GM12878 (cell line): ENCODE data around the gene DPP6. TPM values are rescaled to one million over a fixed set of nuclear protein-coding genes. Genes with fewer than 3 reads are reported as not detected.

ENCODE experiments used
- ATAC-seq: fragments of 200-7000 bp; cut with Tn5 transposase; 3 replicates; pipeline ENCODE4 v1.9.1; 2020; ENCODE audit warnings: mild to moderate bottlenecking, moderate library complexity
- BruUV-seq: library from RNA; stranded (reverse); fragments of 400-500 nt; replicated peaks from 2 replicates; lab custom pipeline; 2021; lab: Mats Ljungman, UMichigan
- CTCF ChIA-PET: fragments of 300-600 bp; sonication (Branson Sonifier 250); formaldehyde crosslinking; extraction: SDS; loops from one replicate; lab custom pipeline; 2021; ENCODE audit warnings: inconsistent platforms; lab: Yijun Ruan, JAX
- POLR2A ChIA-PET: fragments of 350-600 bp; formaldehyde crosslinking; extraction: SDS; loops from one replicate; lab custom pipeline; 2021; ENCODE audit warnings: inconsistent platforms; lab: Charles Lee
- RAD21 ChIA-PET: fragments of 300-600 bp; sonication (Branson Sonifier 250); formaldehyde crosslinking; loops from one replicate; lab custom pipeline; 2023; ENCODE audit warnings: antibody characterized with exemption; ENCODE audit not compliant: unreplicated experiment; lab: Charles Lee
- SMC1A ChIA-PET: fragments of 300-600 bp; sonication (Branson Sonifier 250); formaldehyde crosslinking; loops from one replicate; lab custom pipeline; 2023; ENCODE audit not compliant: unreplicated experiment, uncharacterized antibody; lab: Charles Lee
- DNase-seq: peaks from one replicate; pipeline ENCODE4 v3.0.0-alpha.2; 2011; ENCODE audit warnings: low read depth, low spot score
- FAIRE-seq: peaks from 3 replicates; lab custom pipeline; 2011; peaks lifted over from hg19 to GRCh38; lab: Jason Lieb, UNC
- H2AFZ ChIP-seq: 2 replicates; pipeline ENCODE4 v1.6.0; 2011; ENCODE audit warnings: low read depth, low read length, control low read depth; ENCODE audit not compliant: control insufficient read depth
- H3K27ac ChIP-seq: 2 replicates; pipeline ENCODE4 v1.5.1; 2011; ENCODE audit warnings: control low read depth; ENCODE audit not compliant: control insufficient read depth, insufficient read depth
- H3K27me3 ChIP-seq, 2 experiments: replicated peaks in 1 of 2; 2 replicates each; pipeline versions ENCODE4 v1.6.0 to v1.6.1; 2011; ENCODE audit warnings: low read length in 1 of 2; ENCODE audit not compliant: control insufficient read depth in 2 of 2, insufficient read depth in 2 of 2
- H3K36me3 ChIP-seq, 2 experiments: 2 replicates each; pipeline ENCODE4 v1.5.1; 2011; ENCODE audit warnings: low read length in 1 of 2; ENCODE audit not compliant: control insufficient read depth in 2 of 2, insufficient read depth in 2 of 2
- H3K4me1 ChIP-seq: 2 replicates; pipeline ENCODE4 v1.6.1; 2011; ENCODE audit warnings: mild to moderate bottlenecking, low read length, moderate library complexity, mixed read lengths; ENCODE audit not compliant: control insufficient read depth, insufficient read depth
- H3K4me2 ChIP-seq: 2 replicates; pipeline ENCODE4 v1.6.0; 2011; ENCODE audit warnings: control low read depth; ENCODE audit not compliant: control insufficient read depth, insufficient read depth
- H3K4me3 ChIP-seq: fragments of 200-600 bp; sonication (generic); 2 replicates; pipeline ENCODE4 v1.5.1; 2016
- H3K79me2 ChIP-seq: 2 replicates; pipeline ENCODE4 v1.6.0; 2011; ENCODE audit warnings: low read length; ENCODE audit not compliant: control insufficient read depth, insufficient read depth
- H3K9ac ChIP-seq: 2 replicates; pipeline ENCODE4 v1.8.0; 2011; ENCODE audit warnings: low read length, control low read depth, mixed read lengths; ENCODE audit not compliant: control insufficient read depth, insufficient read depth
- H3K9me3 ChIP-seq: replicated peaks from 3 replicates; pipeline ENCODE4 v1.5.1; 2011; ENCODE audit warnings: mild to moderate bottlenecking, low read length; ENCODE audit not compliant: control insufficient read depth, insufficient read depth
- H4K20me1 ChIP-seq: 2 replicates; pipeline ENCODE4 v1.6.0; 2011; ENCODE audit not compliant: control insufficient read depth, insufficient read depth
- GATAD2B ChIP-seq: fragments of 450-650 bp; conservative IDR thresholded peaks from 2 replicates; pipeline ENCODE4 v1.6.1; 2017; ENCODE audit warnings: low read depth, mild to moderate bottlenecking, moderate library complexity
- NFYB ChIP-seq: IDR thresholded peaks from 2 replicates; pipeline ENCODE4 v1.6.1; 2011; ENCODE audit warnings: low read depth, mild to moderate bottlenecking, low read length, improper control_type of control experiment, moderate library complexity; ENCODE audit not compliant: insufficient read depth
- POU2F2 ChIP-seq: IDR thresholded peaks from 3 replicates; pipeline ENCODE4 v1.6.1; 2011; ENCODE audit warnings: low read depth, mild to moderate bottlenecking, low read length, borderline replicate concordance
- SKIL ChIP-seq: fragments of 450-650 bp; IDR thresholded peaks from 2 replicates; pipeline ENCODE4 v1.6.1; 2017; ENCODE audit warnings: mild to moderate bottlenecking, low read depth, inconsistent platforms; ENCODE audit not compliant: poor library complexity, severe bottlenecking
- SMAD5 ChIP-seq: IDR thresholded peaks from 2 replicates; pipeline ENCODE4 v1.6.1; 2016; ENCODE audit warnings: antibody characterized with exemption, low read depth
- TCF12 ChIP-seq: IDR thresholded peaks from 2 replicates; pipeline ENCODE4 v1.6.1; 2011; ENCODE audit warnings: low read depth, mild to moderate bottlenecking, low read length
- TCF7 ChIP-seq: IDR thresholded peaks from 2 replicates; pipeline ENCODE4 v1.6.1; 2014; ENCODE audit warnings: antibody characterized with exemption, borderline replicate concordance
- USF1 ChIP-seq: IDR thresholded peaks from 2 replicates; pipeline ENCODE4 v1.6.1; 2011; ENCODE audit warnings: borderline replicate concordance, low read depth, mild to moderate bottlenecking, moderate library complexity, mixed read lengths, low read length; ENCODE audit not compliant: insufficient read depth; ENCODE audit errors: extremely low read length
- ZNF24 ChIP-seq: fragments of 450-650 bp; IDR thresholded peaks from 2 replicates; pipeline ENCODE4 v1.6.1; 2017; ENCODE audit warnings: antibody characterized with exemption, mild to moderate bottlenecking
- WGBS: methylation state at CpG from one replicate; pipeline ENCODE4 v1.1.6; 2016; ENCODE audit warnings: low lambda C conversion rate; ENCODE audit not compliant: insufficient replicate concordance, insufficient coverage; ENCODE audit errors: missing lambda C conversion rate; 5-methylcytosine and 5-hydroxymethylcytosine counted together
- in situ Hi-C: fragments of 300-500 bp; cut with MboI; formaldehyde crosslinking; loops from 9 replicates; pipeline ENCODE4 v1.14.3; 2018; ENCODE audit warnings: mixed read lengths
- intact Hi-C: fragments of 100-400 bp; cut with micrococcal nuclease; formaldehyde crosslinking; loops from one replicate; pipeline ENCODE4 v1.14.2; 2022; ENCODE audit not compliant: unreplicated experiment
- polyA plus RNA-seq, 11 experiments: library from polyadenylated mRNA; depleted of rRNA in 4 of 11; unstranded in 6 of 11; stranded (reverse) in 5 of 11; fragments of >200 nt; fragmentation: Nextera tagmentation in 4 of 11; fragmentation: Illumina TruSeq in 1 of 11; extraction: Ambion mirVana in 4 of 11; extraction: Trizol in 1 of 11; gene quantifications; 1 replicate in 1 of 11; 2 replicates in 10 of 11; pipeline versions ENCODE4 v1.2.1 to v1.2.3, GENCODE V29; 2011 to 2016; ENCODE audit warnings: inconsistent platforms in 2 of 11, missing spikeins in 2 of 11, low read depth in 1 of 11
- total RNA-seq, 4 experiments: library from RNA; depleted of rRNA in 3 of 4; stranded (reverse); fragments of >200 nt in 3 of 4; fragmentation: Illumina TruSeq in 1 of 4; extraction: Trizol in 1 of 4; gene quantifications; 2 replicates each; pipeline versions ENCODE4 v1.2.1 to v1.2.3, GENCODE V29; 2013 to 2021
- TF ChIP-seq, protein P1 (sequence below): fragments of 150-350 bp; IDR thresholded peaks from 2 replicates; pipeline ENCODE4 v1.6.1; 2014; ENCODE audit warnings: mild to moderate bottlenecking, low read depth, low read length
- TF ChIP-seq, protein P2 (sequence below): fragments of 450-650 bp; IDR thresholded peaks from 2 replicates; pipeline ENCODE4 v1.6.1; 2017; ENCODE audit warnings: mild to moderate bottlenecking

Gene DPP6
- total and polyA plus RNA-seq, 10 of the 15 experiments (the other 5 are each of a cell fraction or from before 2014, with no cell fraction given) = not detected

DNA sequence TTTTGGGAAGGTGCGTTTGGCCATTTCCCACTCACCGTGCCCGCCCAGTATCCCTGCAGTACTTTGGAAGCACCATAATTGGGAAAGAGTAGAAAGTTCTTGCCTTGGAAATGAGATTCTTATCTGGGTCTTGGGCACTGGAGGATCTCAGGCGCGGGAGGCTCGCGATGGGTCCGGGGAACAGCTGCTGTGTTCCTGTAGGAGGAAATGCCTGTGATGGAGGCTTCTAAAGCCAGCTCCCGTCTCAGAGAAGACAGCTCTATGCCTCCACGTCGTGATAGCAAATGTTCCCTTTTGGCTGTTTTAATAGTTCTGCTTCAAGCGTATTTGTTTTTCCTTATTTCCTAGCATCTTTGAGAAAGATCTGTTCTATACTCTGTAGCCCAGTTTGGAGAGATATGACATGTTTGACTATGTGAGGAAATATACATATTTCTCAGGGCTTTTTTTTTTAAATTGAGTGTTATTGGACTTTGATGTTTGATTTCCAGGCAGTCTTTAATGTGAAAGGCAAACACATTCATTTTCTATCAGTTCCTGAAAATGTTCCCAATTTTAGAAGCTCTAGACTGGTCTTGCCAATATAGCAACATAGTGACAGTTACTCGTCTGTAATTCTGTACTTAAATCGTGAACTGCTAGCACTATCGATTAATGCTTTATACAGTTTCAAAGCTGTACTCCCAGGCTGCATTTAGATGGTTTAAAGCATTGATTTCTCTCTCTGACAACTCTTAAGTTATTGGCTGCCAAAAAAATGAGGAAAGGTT, 280.8 kb downstream of the DPP6 start (continued):
- TF ChIP-seq NFYB (no peak), SKIL (no peak), POU2F2 (no peak), ZNF24 (no peak), GATAD2B (no peak)

DNA sequence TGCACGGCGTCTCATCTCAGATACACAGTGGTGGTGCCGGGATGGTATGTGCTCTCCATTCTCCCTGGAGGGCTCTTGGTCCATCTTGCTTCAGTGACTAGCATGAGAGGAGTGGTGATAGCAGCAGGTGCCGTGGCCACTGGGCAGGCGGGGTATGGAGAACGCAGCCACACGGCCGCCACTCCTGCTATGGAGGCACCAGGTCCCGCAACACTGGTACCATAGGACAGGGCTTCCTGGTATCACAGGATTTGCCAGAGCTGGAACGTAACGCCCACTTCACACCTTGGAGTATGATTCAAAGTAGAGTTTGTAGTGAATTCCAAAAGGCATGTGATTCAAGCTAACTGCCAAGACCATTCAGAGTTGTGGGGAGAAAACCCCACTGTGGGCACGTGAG, 284.1 kb downstream of the DPP6 start:
- ChIA-PET POLR2A (no interaction called here), CTCF (no interaction called here), RAD21 (no interaction called here), SMC1A (interaction anchor here (0.6 kb wide), 1 partner anchor 828 kb away, joined by 3 read pairs; no protein-coding TSS in a partner anchor)
- no peaks in the 10 kb centered on the region for H3K79me2 ChIP-seq
- no peaks in the 10 kb centered on the region for H3K27me3 ChIP-seq
- in situ Hi-C loops (no loop called here), intact Hi-C loops (no loop called here)
- ATAC-seq (no peak), DNase-seq (no peak), FAIRE-seq (no peak)
- no peaks in the 10 kb centered on the region for H4K20me1 ChIP-seq
- no peak overlapping the region for H2AFZ ChIP-seq
- H3K9ac ChIP-seq = no peak overlapping the region
- no peak overlapping the region for H3K4me2 ChIP-seq
- no peaks in the 10 kb centered on the region for H3K36me3 ChIP-seq
- no peak overlapping the region for H3K27ac ChIP-seq
- H3K9me3 ChIP-seq = no peaks in the 10 kb centered on the region
- H3K4me3 ChIP-seq = no peak overlapping the region
- BruUV-seq = no TSS peak
- no peaks in the 10 kb centered on the region for H3K4me1 ChIP-seq
- WGBS = 45% methylated on average over 12 of the region's 12 CpGs
- TF ChIP-seq, protein P1, sequence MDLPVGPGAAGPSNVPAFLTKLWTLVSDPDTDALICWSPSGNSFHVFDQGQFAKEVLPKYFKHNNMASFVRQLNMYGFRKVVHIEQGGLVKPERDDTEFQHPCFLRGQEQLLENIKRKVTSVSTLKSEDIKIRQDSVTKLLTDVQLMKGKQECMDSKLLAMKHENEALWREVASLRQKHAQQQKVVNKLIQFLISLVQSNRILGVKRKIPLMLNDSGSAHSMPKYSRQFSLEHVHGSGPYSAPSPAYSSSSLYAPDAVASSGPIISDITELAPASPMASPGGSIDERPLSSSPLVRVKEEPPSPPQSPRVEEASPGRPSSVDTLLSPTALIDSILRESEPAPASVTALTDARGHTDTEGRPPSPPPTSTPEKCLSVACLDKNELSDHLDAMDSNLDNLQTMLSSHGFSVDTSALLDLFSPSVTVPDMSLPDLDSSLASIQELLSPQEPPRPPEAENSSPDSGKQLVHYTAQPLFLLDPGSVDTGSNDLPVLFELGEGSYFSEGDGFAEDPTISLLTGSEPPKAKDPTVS = no peak
- TF ChIP-seq SMAD5 (no peak), TCF7 (no peak), USF1 (no peak), GATAD2B (no peak), TCF12 (no peak)
- TF ChIP-seq, protein P2, sequence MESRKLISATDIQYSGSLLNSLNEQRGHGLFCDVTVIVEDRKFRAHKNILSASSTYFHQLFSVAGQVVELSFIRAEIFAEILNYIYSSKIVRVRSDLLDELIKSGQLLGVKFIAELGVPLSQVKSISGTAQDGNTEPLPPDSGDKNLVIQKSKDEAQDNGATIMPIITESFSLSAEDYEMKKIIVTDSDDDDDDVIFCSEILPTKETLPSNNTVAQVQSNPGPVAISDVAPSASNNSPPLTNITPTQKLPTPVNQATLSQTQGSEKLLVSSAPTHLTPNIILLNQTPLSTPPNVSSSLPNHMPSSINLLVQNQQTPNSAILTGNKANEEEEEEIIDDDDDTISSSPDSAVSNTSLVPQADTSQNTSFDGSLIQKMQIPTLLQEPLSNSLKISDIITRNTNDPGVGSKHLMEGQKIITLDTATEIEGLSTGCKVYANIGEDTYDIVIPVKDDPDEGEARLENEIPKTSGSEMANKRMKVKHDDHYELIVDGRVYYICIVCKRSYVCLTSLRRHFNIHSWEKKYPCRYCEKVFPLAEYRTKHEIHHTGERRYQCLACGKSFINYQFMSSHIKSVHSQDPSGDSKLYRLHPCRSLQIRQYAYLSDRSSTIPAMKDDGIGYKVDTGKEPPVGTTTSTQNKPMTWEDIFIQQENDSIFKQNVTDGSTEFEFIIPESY = no peak
